ENCODE measurements around the gene LSP1.

The LSP1 gene

GRCh38 chr11:1879342-1879940 is 26.6 kb downstream of the LSP1 start:
- TF ChIP-seq REST (IDR thresholded peaks at IDR 0.05; ENCODE audit: low read depth) = no peak
- TF ChIP-seq EGR1 (IDR thresholded peaks at IDR 0.05) = no peak
- no peak for TF ChIP-seq NFIC (IDR thresholded peaks at IDR 0.05)
- no peak for TF ChIP-seq USF1 (IDR thresholded peaks at IDR 0.05)
- TF ChIP-seq TCF12 (IDR thresholded peaks at IDR 0.05; ENCODE audit: low read depth) = no peak
- TF ChIP-seq CEBPB (IDR thresholded peaks at IDR 0.05) = no peak
- no peak for TF ChIP-seq TAF1 (IDR thresholded peaks at IDR 0.05; ENCODE audit: low read depth)
- TF ChIP-seq CREB1 (IDR thresholded peaks at IDR 0.05; ENCODE audit: low read depth) = no peak
- no peak for TF ChIP-seq ZBTB7A (IDR thresholded peaks at IDR 0.05; ENCODE audit: low read depth)
- TF ChIP-seq YY1 (IDR thresholded peaks at IDR 0.05; ENCODE audit: low read depth) = no peak
- TF ChIP-seq TEAD4 (IDR thresholded peaks at IDR 0.05) = no peak
- TF ChIP-seq EP300 (IDR thresholded peaks at IDR 0.05; ENCODE audit: borderline replicate concordance) = no peak
- TF ChIP-seq FOXM1 (IDR thresholded peaks at IDR 0.05; ENCODE audit: borderline replicate concordance, low read depth) = no peak

- TF ChIP-seq ZBTB7A (IDR thresholded peaks at IDR 0.05; ENCODE audit: low read depth) = no peak
- no peak for TF ChIP-seq EP300 (IDR thresholded peaks at IDR 0.05; ENCODE audit: borderline replicate concordance)
- no peak for TF ChIP-seq TCF12 (IDR thresholded peaks at IDR 0.05; ENCODE audit: low read depth)
- TF ChIP-seq RAD21 (IDR thresholded peaks at IDR 0.05; ENCODE audit: low read depth) = no peak
- TF ChIP-seq REST (IDR thresholded peaks at IDR 0.05; ENCODE audit: low read depth) = no peak
- TF ChIP-seq TAF1 (IDR thresholded peaks at IDR 0.05; ENCODE audit: low read depth) = no peak
- TF ChIP-seq USF1 (IDR thresholded peaks at IDR 0.05) = no peak
- no peak for TF ChIP-seq MAX (IDR thresholded peaks at IDR 0.05)
- no peak for TF ChIP-seq TEAD4 (IDR thresholded peaks at IDR 0.05)
- TF ChIP-seq CEBPB (IDR thresholded peaks at IDR 0.05) = no peak
- no peak for TF ChIP-seq YY1 (IDR thresholded peaks at IDR 0.05; ENCODE audit: low read depth)
- no peak for TF ChIP-seq CREB1 (IDR thresholded peaks at IDR 0.05; ENCODE audit: low read depth)
- no peak for TF ChIP-seq NFIC (IDR thresholded peaks at IDR 0.05)
- no peak for TF ChIP-seq FOXM1 (IDR thresholded peaks at IDR 0.05; ENCODE audit: borderline replicate concordance, low read depth)
These were observed 27.2 kb downstream of the LSP1 start for GRCh38 chr11:1879941-1880720.

- TF ChIP-seq USF1 (IDR thresholded peaks at IDR 0.05) (no peak), YY1 (IDR thresholded peaks at IDR 0.05; ENCODE audit: low read depth) (no peak), ZBTB7A (IDR thresholded peaks at IDR 0.05; ENCODE audit: low read depth) (no peak), EP300 (IDR thresholded peaks at IDR 0.05; ENCODE audit: borderline replicate concordance) (no peak), FOXM1 (IDR thresholded peaks at IDR 0.05; ENCODE audit: borderline replicate concordance, low read depth) (no peak), MAX (IDR thresholded peaks at IDR 0.05) (no peak), TEAD4 (IDR thresholded peaks at IDR 0.05) (no peak), NFIC (IDR thresholded peaks at IDR 0.05) (no peak)
These were observed 28.0 kb downstream of the LSP1 start for GRCh38 chr11:1880746-1881441.

GRCh38 chr11:1881442-1882264 is 28.8 kb downstream of the LSP1 start:
- TF ChIP-seq TCF12 (IDR thresholded peaks at IDR 0.05; ENCODE audit: low read depth) = no peak
- no peak for TF ChIP-seq RAD21 (IDR thresholded peaks at IDR 0.05; ENCODE audit: low read depth)
- TF ChIP-seq EP300 (IDR thresholded peaks at IDR 0.05; ENCODE audit: borderline replicate concordance) = no peak
- TF ChIP-seq NFIC (IDR thresholded peaks at IDR 0.05) = no peak
- no peak for TF ChIP-seq YY1 (IDR thresholded peaks at IDR 0.05; ENCODE audit: low read depth)
- no peak for TF ChIP-seq REST (IDR thresholded peaks at IDR 0.05; ENCODE audit: low read depth)
- no peak for TF ChIP-seq CREB1 (IDR thresholded peaks at IDR 0.05; ENCODE audit: low read depth)
- no peak for TF ChIP-seq TAF1 (IDR thresholded peaks at IDR 0.05; ENCODE audit: low read depth)
- TF ChIP-seq EGR1 (IDR thresholded peaks at IDR 0.05) = no peak
- no peak for TF ChIP-seq FOXM1 (IDR thresholded peaks at IDR 0.05; ENCODE audit: borderline replicate concordance, low read depth)
- no peak for TF ChIP-seq USF1 (IDR thresholded peaks at IDR 0.05)
- no peak for TF ChIP-seq ZBTB7A (IDR thresholded peaks at IDR 0.05; ENCODE audit: low read depth)
- TF ChIP-seq MAX (IDR thresholded peaks at IDR 0.05) = no peak
- no peak for TF ChIP-seq CEBPB (IDR thresholded peaks at IDR 0.05)
- TF ChIP-seq TEAD4 (IDR thresholded peaks at IDR 0.05) = no peak

Measured in Ishikawa (cell line).